Measurements from ENCODE around the gene ARHGEF33. TPM values are rescaled to one million over a fixed set of nuclear protein-coding genes. Genes with fewer than 3 reads are reported as not detected.

The ARHGEF33 gene
- polyA plus RNA-seq, 3 donors = 1.4 to 2.2 (median 2.0) TPM

GRCh38 chr2:38951766-38952165 is 62.1 kb downstream of the ARHGEF33 start:
- DNase-seq (ENCODE audit: low read depth in 3 of 3, low spot score in 2 of 3) = no peak

DNA sequence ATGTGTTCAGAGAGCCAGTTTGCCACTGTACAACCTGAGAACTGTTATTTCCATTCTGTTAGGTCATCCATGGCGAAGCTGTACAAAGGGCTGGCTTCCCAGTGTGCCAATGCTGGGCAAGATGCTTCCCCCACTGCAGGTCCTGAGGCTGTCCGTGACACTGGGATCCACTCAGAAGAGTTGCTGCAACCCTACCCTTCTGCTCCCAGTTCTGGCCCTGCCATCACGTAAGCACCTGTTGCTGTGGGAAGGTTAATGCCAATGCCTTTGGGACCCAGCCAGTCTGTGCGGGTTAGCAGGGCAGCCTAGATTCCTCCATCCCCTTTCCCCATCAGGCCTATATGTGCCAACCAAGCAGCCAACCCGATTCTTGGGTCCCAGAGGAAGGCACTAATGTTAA is 68.3 kb downstream of the ARHGEF33 start:
- DNase-seq (ENCODE audit: low read depth in 3 of 3, low spot score in 2 of 3) = no peak

GRCh38 chr2:38959466-38959865 is 69.8 kb downstream of the ARHGEF33 start:
- DNase-seq (ENCODE audit: low read depth in 3 of 3, low spot score in 2 of 3) = no peak

- peak; percentile 41 to 78 (median 64) for DNase-seq (ENCODE audit: low read depth in 3 of 3, low spot score in 2 of 3)
These were observed 70.4 kb downstream of the ARHGEF33 start for GRCh38 chr2:38959938-38960608.

- no peak for DNase-seq (ENCODE audit: low read depth in 3 of 3, low spot score in 2 of 3)
These were observed 71.1 kb downstream of the ARHGEF33 start for GRCh38 chr2:38960609-38961320.

- DNase-seq (ENCODE audit: low read depth in 3 of 3, low spot score in 2 of 3) = no peak
These were observed 76.3 kb downstream of the ARHGEF33 start for GRCh38 chr2:38966006-38966405.

DNA sequence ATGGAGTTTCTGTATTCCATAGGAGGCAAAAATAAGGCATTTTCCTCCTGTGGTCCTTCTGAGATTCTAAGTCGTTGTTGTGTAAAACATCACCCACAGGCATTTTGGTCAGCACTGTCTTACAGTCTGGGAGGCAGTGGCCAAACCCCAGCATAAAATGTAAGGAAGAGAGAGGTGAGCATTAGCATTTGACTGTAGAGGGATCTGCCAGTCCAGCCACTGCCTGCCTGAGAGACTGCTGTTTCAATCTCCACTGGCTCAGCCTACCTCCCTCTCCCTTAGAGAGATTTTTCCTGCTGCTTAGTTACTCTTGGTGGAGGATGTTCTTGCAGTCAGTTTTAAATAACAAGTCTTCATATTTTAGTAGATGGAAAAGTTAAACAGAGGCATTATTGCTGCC is 77.0 kb downstream of the ARHGEF33 start:
- DNase-seq (ENCODE audit: low read depth in 3 of 3, low spot score in 2 of 3) = no peak

- DNase-seq (ENCODE audit: low read depth in 3 of 3, low spot score in 2 of 3) = no peak
These were observed 78.3 kb downstream of the ARHGEF33 start for GRCh38 chr2:38968021-38968420.

- no peak for DNase-seq (ENCODE audit: low read depth in 3 of 3, low spot score in 2 of 3)
These were observed 81.7 kb downstream of the ARHGEF33 start for GRCh38 chr2:38971377-38971776.

GRCh38 chr2:38973266-38973665 is 83.6 kb downstream of the ARHGEF33 start:
- DNase-seq (ENCODE audit: low read depth in 3 of 3, low spot score in 2 of 3) = no peak

DNA sequence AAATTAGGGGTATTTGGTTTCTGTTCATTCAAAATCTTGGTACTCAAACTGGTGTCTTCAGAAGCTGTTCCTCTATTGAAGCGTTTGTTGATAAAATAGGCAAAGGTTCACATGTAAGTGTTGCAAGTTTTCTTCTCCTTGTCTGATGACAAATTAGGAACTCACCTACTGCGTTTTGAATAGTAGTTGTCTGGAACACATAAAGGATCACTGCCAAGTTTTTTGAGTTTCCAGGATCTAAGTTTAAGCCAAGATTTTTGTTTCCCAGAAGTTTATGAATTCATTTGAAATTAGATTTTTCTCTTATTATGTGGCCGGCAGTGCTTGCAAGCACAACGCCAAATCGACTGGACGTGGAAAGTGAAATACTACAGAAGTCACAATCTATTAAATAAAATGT is 85.4 kb downstream of the ARHGEF33 start:
- no peak for DNase-seq (ENCODE audit: low read depth in 3 of 3, low spot score in 2 of 3)

DNA sequence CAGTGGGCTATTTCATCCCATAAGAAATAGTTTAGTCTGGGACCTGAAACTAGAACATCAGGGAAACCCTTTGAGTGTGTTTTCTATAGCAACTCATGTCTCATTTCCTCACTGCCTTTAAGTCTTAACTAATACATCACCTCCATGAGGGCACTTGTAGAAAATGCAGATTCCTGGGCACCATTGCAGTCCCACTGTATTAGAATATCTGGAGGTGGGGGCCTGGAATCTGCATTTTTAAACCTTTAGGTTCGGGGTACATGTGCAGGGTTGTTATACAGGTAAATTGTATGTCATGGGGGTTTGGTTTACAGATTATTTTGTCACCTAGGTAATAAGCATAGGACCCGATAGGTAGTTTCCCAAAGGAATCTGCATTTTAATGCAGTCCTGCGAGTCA is 87.4 kb downstream of the ARHGEF33 start:
- no peak for DNase-seq (ENCODE audit: low read depth in 3 of 3, low spot score in 2 of 3)

DNA sequence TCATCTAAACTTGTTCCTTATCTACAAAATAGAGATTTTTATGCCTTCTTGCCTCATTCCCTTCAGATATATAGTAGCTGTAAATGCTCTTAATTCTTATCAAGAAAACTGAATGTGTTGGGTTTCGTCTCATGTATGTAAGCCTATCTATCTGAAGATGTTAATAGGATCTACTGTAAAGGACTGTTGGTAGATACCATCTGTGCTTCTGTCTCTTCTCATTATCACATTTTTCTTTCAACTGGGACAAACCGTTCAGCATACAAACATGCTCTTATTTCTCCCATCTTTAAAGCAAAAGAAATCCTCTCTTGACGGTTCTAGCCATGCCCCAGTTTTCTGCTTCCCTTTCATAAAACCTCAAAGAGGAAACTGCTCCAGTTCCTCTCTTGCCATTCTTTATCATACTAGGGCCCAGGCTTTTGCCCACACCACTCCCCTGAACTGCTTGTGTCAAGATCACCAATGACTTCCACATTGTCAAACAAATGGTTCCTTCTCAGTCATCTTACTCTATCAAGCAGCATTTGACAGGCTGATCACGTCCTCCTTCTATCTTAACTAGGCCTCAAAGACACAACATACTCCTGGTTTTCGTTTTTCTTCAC is 88.7 kb downstream of the ARHGEF33 start:
- DNase-seq (ENCODE audit: low read depth in 3 of 3, low spot score in 2 of 3) = no peak

- no peak for DNase-seq (ENCODE audit: low read depth in 3 of 3, low spot score in 2 of 3)
These were observed 89.2 kb downstream of the ARHGEF33 start for GRCh38 chr2:38978908-38979307.

DNA sequence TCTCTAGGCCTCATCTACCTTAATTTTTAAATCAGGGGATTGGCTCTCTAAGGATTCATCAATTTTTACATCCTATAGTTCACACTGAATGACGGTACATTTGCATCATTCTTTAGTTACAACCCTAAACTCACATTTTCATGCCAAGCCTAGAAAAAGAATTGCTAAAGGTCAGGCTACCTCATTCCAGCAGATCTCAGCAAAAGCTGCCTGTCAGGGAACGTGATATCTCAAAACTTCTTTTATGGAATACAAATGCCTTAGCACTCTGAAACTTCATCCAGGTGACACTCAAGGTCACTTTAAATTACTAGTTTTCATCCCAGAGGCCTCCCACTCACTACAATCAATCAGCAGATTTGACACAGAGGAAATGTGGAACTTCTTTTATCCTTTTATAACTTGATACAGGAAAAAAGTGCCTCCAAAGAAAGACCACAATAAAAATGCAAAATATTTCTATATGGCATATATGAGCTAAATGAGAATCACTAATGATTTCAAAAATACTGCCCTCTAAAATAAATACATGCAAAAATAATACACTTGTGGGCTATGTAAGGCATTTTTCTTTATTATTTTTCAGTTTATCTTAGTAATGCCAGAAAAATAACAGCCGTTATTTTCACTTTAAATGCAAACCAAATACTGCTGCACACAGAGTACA is 91.5 kb downstream of the ARHGEF33 start:
- DNase-seq (ENCODE audit: low read depth in 3 of 3, low spot score in 2 of 3) = no peak

- DNase-seq (ENCODE audit: low read depth in 3 of 3, low spot score in 2 of 3) = no peak
These were observed 92.1 kb downstream of the ARHGEF33 start for GRCh38 chr2:38981670-38982357.

DNA sequence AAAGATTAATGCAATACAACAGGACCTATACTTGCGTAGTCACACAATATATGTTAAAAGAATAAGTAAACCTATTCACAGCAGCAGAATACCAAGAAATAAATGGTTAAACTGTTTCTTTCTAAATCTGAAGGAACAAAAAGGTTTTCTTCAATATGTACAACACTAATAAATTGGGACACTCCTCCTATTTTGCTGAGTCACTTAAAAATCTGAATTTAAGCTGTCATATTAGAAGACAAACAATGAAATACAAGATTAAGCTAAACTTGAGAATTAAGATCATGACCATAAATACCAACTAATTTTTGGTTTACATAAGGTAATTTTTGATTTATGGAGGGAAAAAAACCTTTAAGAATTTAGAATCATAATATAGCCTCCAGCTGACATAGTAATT is 92.8 kb downstream of the ARHGEF33 start:
- no peak for DNase-seq (ENCODE audit: low read depth in 3 of 3, low spot score in 2 of 3)

DNA sequence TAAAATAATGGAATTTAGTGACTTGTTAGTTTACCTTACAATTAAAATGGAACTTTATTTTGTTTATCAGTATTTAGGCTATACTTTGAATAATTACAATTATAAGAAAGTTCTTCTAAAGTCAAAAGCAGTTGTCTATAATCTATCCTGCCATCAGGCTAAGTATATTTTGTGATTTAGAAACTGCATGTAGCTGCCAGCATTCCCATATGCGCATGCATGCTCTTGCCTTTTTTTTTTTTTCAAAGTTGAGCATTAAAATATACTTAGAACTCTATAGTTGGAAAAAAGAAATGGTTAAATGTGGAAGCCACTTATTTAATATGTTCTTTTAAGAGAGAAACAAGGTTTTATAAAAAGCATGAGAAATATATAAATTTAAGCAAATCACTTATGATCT is 99.0 kb downstream of the ARHGEF33 start:
- no peak for DNase-seq (ENCODE audit: low read depth in 3 of 3, low spot score in 2 of 3)

- no peak for DNase-seq (ENCODE audit: low read depth in 3 of 3, low spot score in 2 of 3)
These were observed 102.2 kb downstream of the ARHGEF33 start for GRCh38 chr2:38991899-38992298.

- no peak for DNase-seq (ENCODE audit: low read depth in 3 of 3, low spot score in 2 of 3)
These were observed 108.1 kb downstream of the ARHGEF33 start for GRCh38 chr2:38997781-38998180.

DNA sequence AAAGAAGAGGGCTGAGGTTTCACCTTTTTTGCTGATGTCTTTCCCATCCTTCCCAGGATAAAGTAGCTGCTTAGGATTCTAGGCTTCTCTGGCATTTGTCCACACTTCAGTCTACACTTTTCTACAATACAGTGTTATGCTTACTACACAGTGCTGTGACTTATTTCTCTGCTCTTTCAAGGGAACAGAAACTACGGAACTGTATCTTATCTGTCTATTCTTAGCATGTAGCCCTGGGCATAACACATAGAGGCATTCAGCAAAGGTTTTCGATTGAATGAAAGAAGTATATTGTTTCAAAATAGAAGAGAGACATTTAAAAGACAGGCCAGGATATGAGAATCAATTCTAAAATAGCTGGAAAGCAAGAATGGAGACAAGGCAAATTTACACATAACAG is 110.9 kb downstream of the ARHGEF33 start:
- no peak for DNase-seq (ENCODE audit: low read depth in 3 of 3, low spot score in 2 of 3)
